ENCODE data around the gene MALL. TPM values are rescaled to one million over a fixed set of nuclear protein-coding genes. Genes with fewer than 3 reads are reported as not detected.

MALL gene
- total RNA-seq, 2 donors from 2014 or later: 18.5 to 40.1 TPM

DNA sequence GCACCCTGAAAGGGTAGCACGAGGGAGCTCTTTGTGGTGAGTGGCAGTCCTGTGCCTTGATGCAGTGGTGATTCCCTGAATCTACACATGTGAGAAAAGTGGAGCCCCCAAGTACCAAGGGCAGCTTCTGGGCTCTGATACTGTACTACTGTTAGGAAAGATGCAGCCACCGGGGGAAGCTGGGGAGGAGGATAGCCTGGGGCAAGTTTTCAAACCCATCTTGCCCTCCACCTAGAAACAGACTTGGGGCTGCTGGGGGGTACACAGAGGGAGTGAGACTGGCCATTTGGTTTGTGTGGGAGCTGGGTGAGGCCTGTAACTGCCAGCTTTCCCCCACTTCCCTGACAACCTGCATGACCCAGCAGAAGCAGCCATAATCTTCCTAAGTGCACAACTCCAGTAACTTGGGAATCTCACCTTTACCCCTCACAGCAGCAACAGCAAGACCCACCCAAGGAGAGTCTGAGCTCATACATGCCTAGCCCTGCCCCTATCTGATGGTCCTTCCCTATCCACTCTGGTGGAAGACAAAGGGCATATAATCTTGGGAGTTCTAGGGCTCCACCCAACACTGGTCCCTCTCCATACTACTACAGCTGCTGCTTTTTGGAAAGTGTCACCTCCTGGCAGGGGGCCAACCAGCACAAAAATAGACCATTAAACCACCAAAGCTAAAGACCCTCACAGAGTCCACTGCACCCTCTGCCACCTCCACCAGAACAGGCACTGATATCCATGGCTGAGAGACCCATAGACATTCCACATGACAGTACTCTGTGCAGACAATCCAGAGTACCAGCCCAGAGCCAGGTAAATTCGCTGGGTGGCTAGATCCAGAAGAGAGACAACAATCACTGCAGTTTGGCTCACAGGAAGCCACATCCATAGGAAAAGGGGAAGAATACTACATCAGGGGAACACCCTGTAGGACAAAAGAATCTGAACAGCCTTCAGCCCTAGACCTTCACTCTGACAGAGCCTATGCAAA is 8.2 kb downstream of the MALL start:
- no peaks in the 10 kb centered on the region for H3K27me3 ChIP-seq (replicated peaks; ENCODE audit: insufficient read depth)
- WGBS: 90% methylated on average over 3 of the region's 3 CpGs
- H3K36me3 ChIP-seq: no peaks in the 10 kb centered on the region
- no peak overlapping the region for H3K4me3 ChIP-seq
- intact Hi-C loops (cut with DNase I): no loop called here
- no peaks in the 10 kb centered on the region for H3K9me3 ChIP-seq
- no peaks in the 10 kb centered on the region for H3K4me1 ChIP-seq (replicated peaks)
- no peak for DNase-seq (ENCODE audit: low spot score)
- no peak for TF ChIP-seq POLR2AphosphoS5 (IDR thresholded peaks at IDR 0.05)
- H3K27ac ChIP-seq: peak overlapping the region in 1 of 2 donors; percentile 49

DNA sequence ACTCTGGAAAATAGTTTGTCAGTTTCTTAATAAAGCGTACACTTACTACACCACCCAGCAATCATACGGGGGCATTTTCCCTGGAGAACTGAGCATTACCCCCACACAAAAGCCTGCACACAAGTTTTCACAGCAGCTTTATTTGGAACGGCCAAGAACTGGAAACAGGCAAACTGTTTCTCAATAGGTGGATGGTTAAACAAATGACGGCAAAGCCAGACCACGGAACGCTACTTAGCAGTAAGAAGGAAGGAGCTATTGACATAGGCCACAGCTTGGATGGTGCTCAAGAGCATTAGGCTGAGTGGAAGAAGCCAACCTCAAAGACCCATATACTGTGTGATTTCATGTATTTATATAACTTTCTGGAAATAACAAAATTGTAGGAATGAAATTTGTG is 9.0 kb downstream of the MALL start:
- intact Hi-C loops (cut with DNase I): no loop called here
- TF ChIP-seq POLR2AphosphoS5 (IDR thresholded peaks at IDR 0.05) (peak; percentile 73), POLR2A (IDR thresholded peaks at IDR 0.05) (no peak)
- Histone ChIP-seq H3K27me3 (replicated peaks; ENCODE audit: insufficient read depth) (no peaks in the 10 kb centered on the region), H3K27ac (peak overlapping the region in 1 of 2 donors; percentile 49), H3K9me3 (no peaks in the 10 kb centered on the region), H3K4me3 (no peak overlapping the region), H3K4me1 (replicated peaks) (peaks cover 6% of the 10 kb centered on the region), H3K36me3 (no peaks in the 10 kb centered on the region)
- WGBS: 46% methylated on average over 6 of the region's 6 CpGs
- peak; percentile 76 for DNase-seq (ENCODE audit: low spot score)

DNA sequence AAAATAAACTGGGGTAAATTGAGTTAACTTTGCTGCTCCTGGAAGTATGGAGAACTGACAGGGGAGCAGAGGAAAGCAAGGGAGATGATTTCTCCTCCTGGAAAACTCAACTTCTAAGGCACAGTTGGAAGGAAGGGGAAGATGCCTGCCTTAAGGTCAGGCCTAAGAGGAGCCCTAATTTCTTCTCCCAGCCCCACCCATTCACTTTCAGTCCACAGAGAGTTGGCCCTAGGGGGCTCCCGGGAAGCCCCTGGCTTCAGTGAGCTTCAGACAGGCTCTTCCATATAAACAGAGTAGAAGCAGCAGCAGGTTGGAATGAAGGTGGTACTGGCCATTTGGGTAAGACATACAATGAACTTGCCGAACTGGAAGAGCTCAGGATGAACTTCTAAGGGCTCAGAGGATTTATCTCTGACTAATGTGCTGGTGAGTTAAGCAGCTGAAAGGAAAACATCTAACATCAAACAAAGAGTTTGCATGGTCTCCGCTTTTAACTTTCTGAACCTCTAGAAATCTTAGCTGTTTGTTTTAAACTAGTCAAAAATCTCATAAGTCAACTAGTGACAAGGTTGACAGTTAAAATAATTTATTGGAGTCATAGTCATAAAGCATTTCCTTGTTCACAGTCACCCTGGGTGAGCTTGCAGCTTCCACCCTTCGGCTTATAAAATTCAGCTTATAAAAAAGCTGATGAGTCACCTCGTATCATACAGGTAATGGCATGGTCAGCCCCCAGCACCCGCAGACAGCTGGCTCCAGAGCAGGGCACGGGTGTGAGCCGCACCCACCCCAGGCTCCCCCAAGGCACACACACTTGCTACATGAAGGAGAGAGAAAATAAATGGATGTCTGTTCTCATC is 9.8 kb downstream of the MALL start:
- H3K27ac ChIP-seq: peak overlapping the region; percentile 49 to 50
- intact Hi-C loops (cut with DNase I): no loop called here
- 22% methylated on average over 8 of the region's 8 CpGs for WGBS
- peak; percentile 67 for DNase-seq (ENCODE audit: low spot score)
- H3K27me3 ChIP-seq (replicated peaks; ENCODE audit: insufficient read depth): no peaks in the 10 kb centered on the region
- H3K4me1 ChIP-seq (replicated peaks): peaks cover 12% of the 10 kb centered on the region
- no peaks in the 10 kb centered on the region for H3K36me3 ChIP-seq
- no peaks in the 10 kb centered on the region for H3K9me3 ChIP-seq
- TF ChIP-seq, protein P1, sequence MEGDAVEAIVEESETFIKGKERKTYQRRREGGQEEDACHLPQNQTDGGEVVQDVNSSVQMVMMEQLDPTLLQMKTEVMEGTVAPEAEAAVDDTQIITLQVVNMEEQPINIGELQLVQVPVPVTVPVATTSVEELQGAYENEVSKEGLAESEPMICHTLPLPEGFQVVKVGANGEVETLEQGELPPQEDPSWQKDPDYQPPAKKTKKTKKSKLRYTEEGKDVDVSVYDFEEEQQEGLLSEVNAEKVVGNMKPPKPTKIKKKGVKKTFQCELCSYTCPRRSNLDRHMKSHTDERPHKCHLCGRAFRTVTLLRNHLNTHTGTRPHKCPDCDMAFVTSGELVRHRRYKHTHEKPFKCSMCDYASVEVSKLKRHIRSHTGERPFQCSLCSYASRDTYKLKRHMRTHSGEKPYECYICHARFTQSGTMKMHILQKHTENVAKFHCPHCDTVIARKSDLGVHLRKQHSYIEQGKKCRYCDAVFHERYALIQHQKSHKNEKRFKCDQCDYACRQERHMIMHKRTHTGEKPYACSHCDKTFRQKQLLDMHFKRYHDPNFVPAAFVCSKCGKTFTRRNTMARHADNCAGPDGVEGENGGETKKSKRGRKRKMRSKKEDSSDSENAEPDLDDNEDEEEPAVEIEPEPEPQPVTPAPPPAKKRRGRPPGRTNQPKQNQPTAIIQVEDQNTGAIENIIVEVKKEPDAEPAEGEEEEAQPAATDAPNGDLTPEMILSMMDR (IDR thresholded peaks at IDR 0.05): no peak
- peak; percentile 80 for TF ChIP-seq POLR2AphosphoS5 (IDR thresholded peaks at IDR 0.05)
- no peak overlapping the region for H3K4me3 ChIP-seq

DNA sequence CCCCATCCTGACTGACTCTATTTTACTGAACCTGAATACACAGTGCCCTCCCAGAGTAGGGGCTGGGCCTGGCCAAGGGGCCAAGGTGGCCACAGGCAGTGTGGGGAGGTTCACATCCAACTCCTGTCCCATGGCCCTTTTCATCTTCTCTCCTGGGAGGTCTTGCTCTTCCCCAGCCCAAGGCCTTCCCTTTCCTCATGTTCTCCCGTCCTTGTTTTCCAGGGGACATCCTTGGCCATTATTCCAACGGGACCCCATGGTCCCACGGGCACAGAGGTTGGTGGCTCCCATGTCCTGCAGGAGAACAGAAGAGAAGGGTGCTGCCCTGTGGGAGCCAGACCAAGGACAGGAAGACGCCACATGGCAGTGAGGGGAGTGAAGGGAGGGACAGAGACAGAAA is 10.4 kb downstream of the MALL start:
- no peaks in the 10 kb centered on the region for H3K36me3 ChIP-seq
- intact Hi-C loops (cut with DNase I): no loop called here
- TF ChIP-seq, protein P1 (IDR thresholded peaks at IDR 0.05): no peak
- no peak for TF ChIP-seq POLR2AphosphoS5 (IDR thresholded peaks at IDR 0.05)
- no peak overlapping the region for H3K4me3 ChIP-seq
- no peaks in the 10 kb centered on the region for H3K27me3 ChIP-seq (replicated peaks; ENCODE audit: insufficient read depth)
- H3K27ac ChIP-seq: peak overlapping the region; percentile 49 to 50
- peaks cover 16% of the 10 kb centered on the region for H3K4me1 ChIP-seq (replicated peaks)
- 87% methylated on average over 4 of the region's 4 CpGs for WGBS
- no peak for DNase-seq (ENCODE audit: low spot score)
- H3K9me3 ChIP-seq: no peaks in the 10 kb centered on the region

DNA sequence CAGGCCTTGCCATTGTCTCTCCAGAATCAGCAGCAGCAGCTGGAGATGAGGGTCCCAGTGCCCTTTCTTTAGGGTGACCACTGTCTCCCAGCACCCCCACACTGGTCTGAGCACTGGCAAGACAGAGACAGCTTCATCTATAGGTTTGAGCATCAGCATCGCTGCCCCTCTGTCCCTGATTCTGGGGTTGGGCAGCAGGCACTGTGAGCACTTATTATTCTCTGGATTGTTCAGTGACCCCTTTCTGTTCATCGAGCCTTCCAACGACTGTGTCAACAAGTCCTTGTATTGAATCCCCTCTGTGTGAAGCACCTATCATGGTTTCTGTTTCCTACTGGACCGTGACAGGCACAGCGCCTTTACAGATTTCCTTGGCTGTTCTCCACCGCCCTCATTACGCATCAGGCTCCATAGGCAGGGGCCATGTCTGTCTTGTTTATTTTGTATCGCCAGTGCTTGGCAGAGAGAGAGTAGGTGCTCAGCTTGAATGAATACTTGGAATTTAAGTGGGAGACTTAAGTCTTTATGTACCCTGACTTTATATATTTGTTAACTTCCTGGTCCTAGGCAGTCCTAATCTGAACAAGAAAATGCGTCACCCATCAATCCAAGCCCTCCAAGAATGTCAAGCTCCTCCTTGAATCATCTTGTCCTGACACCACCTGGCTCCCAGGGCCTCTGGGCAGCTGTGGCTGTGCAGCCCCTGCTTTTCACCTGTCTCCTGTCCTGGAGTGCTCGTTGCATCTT is 11.4 kb downstream of the MALL start:
- peaks cover 16% of the 10 kb centered on the region for H3K4me1 ChIP-seq (replicated peaks)
- no peaks in the 10 kb centered on the region for H3K9me3 ChIP-seq
- WGBS: 58% methylated on average over 10 of the region's 10 CpGs
- TF ChIP-seq POLR2A (IDR thresholded peaks at IDR 0.05): no peak
- TF ChIP-seq POLR2AphosphoS5 (IDR thresholded peaks at IDR 0.05): no peak
- TF ChIP-seq, protein P1 (IDR thresholded peaks at IDR 0.05): no peak
- no peak for DNase-seq (ENCODE audit: low spot score)
- no peaks in the 10 kb centered on the region for H3K27me3 ChIP-seq (replicated peaks; ENCODE audit: insufficient read depth)
- no peak overlapping the region for H3K4me3 ChIP-seq
- intact Hi-C loops (cut with DNase I): no loop called here
- H3K27ac ChIP-seq: peak overlapping the region in 1 of 2 donors; percentile 49
- no peaks in the 10 kb centered on the region for H3K36me3 ChIP-seq

All from prostate gland (tissue), 2 donors.